ENCODE data around the gene WTIP. TPM values are rescaled to one million over a fixed set of nuclear protein-coding genes. Genes with fewer than 3 reads are reported as not detected.

WTIP gene
- 13.8 and 19.5 TPM in 2 replicates for total RNA-seq

GRCh38 chr19:34480971-34481841 lies at the start of gene WTIP:
Gene WTIP, plus strand, starts transcription at chr19:34481758. Its CDS starts 217 bp downstream, at chr19:34481975.

Other genes starting within 250 kb of the WTIP start
- 8.8 and 10.8 TPM in 2 replicates for gene GARRE1, start 227.2 kb upstream of the WTIP start, total RNA-seq
- 190 and 207 TPM in 2 replicates for gene GPI, start 116.6 kb upstream of the WTIP start, total RNA-seq
- gene PDCD2L, start 77.4 kb upstream of the WTIP start, total RNA-seq = 23.2 and 28.7 TPM in 2 replicates
- 72.8 and 98.0 TPM in 2 replicates for gene UBA2, start 53.4 kb upstream of the WTIP start, total RNA-seq
- gene SCGB2B2, start 195.4 kb downstream of the WTIP start, total RNA-seq = 0.74 TPM in 1 of 2 replicates, not detected in the other
- 5.6 and 7.7 TPM in 2 replicates for gene ZNF302, start 195.9 kb downstream of the WTIP start, total RNA-seq

All from bronchus fibroblast of lung (primary cell).